HG03097 (cell line): Measurements from ENCODE around the gene PALLD.

Experiments
- ATAC-seq: cut with Tn5 transposase; IDR thresholded peaks from one replicate; pipeline ENCODE4 v1.9.1; 2021; ENCODE audit not compliant: unreplicated experiment, low FRiP score

The PALLD gene

DNA sequence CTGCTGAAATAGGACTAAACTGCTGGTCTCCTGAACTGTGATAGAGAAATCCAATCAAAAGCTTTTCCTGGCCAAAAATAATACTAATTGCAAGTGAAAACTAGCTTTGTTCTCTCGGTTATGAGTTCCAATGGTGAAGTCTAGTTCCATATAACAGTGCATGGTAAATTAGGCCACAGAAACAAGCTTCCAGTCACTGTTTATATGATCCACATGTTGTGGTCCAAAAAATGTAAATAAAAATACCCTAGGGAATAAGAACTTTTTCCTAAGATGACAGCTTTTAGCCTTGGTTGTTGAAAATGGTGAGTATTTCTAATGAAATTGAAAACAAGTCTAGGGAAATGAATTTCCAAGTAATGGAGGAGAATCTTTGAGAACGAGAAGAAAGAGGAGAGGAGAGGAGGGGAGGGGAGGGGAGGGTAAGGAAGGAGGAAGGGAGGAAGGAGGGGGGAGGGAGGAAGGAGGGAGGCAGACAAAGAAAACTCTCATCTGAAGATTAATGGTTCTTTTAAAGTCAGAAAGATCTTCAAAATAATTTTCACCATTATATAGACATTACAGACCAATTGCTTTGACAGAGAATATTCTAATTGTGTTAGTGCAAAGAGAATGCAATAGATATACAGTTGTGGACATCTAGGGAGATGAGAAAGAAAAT lies 26.1 kb downstream of the PALLD start:
- no peak for ATAC-seq

DNA sequence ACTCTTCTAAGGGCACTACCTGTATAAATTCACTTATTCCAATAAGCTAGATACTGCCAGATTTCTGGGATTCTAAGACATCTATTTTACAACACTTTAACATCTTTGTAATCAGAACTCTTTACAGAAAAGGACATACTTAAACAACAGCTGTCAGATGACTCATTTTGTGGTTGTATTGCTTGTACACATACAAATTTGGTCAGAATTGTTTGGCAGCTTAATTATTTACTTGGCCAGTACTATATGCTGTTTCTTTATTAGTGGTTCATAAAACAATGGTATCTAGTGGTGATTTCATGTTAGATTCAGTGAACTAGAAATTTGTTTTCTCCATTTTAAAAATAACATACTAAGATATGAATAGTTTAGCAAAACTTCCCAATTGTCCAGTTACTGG lies 27.2 kb downstream of the PALLD start:
- ATAC-seq: no peak

- ATAC-seq: no peak
Observed at GRCh38 chr4:168524897-168525296, 28.0 kb downstream of the PALLD start.

- no peak for ATAC-seq
Observed at GRCh38 chr4:168527560-168527959, 30.7 kb downstream of the PALLD start.

- ATAC-seq: no peak
Observed at GRCh38 chr4:168528131-168528949, 31.5 kb downstream of the PALLD start.

DNA sequence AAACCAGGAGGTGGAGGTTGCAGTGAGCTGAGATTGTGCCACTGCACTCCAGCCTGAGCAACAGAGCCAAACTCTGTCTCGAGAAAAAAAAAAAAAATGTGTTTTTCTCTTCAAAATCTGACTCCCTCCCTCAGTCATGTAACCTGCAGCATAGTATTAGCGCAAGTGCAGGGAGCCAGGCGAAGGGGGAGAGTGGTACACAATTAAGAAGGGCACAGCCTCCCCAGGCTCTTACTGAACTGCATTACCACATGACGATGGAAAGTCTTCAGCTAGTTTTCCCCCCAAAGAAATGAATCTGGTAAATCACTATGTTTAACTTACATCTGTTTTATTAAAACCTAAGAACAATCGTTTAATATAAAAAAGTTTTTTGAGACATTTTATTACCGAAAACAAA lies 32.4 kb downstream of the PALLD start:
- no peak for ATAC-seq

- ATAC-seq: no peak
Observed at GRCh38 chr4:168531305-168531704, 34.5 kb downstream of the PALLD start.

DNA sequence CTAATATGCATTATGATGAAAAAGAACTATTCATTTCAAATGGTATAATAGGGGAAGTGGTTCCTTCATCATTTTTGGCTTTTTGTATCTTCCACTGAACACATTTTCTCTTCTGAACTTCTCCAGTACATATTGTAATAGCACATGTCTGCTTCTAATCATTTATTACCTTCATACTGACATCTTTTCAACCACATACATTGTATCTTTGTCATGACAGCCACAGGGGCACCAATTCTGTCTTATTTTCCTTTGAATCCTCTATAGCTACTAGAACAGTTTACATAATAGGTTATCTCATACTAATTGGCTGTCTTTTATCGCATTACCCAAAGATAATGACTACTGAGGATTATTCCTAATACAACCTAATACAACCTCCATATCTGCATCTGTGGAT lies 37.7 kb downstream of the PALLD start:
- ATAC-seq: no peak

DNA sequence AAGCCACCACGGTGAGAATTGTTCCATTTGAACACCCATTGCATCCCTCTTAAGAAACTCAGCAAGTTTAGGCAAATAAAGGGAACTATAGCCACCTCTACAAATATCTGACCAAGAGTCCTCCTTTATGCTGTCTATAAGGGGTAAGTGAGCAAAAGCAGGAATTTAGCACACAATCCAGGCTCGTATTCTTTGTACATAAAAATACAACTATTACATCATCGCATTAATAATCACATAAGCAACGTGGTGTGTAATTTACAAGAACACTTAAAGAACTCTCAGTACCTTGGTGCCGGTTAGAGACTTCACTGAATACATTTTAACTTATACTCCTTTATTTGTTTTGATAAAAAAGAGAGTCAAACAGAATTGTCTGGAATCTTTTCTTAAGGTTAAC lies 38.8 kb downstream of the PALLD start:
- ATAC-seq: no peak

DNA sequence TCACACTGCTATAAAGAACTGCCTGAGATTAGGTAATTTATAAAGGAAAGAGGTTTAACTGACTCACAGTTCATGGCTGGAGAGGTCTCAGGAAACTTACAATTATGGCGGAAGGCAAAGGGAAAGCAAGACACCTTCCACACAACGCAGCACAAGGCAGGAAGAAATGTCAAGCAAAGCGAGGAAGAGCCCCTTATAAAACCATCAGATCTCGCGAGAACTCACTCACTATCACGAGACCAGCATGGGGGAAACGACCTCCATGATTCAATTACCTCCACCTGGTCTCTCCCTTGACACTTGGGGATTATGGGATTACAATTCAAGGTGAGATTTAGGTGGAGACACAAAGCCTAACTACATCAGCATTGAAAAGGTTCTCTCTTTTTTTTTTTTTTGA lies 39.6 kb downstream of the PALLD start:
- no peak for ATAC-seq

DNA sequence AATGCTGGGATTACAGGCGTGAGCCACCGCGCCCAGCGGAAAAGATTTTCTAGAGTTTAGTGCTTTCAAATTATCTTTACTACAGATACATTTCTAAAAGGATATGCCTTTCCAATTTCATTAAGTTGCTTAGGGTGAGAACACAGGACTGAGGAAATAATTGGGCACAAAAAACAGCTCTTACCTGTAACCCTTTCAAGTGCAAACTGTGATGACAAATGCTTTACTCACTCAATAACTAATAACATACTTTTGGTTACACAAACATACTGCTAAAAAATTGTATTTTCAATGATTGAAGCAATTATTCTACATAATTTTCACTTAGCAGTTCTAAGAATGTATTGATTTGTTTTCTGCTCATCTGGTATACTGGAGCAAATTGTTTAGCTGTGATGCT lies 40.2 kb downstream of the PALLD start:
- ATAC-seq: no peak

DNA sequence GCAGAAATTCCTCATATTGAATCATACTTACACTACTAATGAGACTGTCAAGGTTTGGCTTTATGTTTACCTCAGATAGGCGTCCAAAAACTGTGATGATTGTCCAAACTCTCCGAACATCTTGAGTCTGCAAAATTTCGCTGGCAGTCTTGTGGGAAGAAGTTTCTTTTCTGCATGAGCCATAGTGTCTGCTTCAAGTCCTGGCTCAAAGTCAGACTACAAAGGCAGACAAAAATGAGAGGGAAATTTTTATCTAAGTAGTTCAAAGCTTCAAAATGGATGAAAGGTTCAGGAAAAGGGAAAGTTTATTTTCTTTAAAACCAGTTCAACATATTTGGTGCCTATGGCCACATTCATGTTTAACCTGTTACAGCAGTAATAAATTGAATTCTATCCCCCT lies 40.7 kb downstream of the PALLD start:
- no peak for ATAC-seq

GRCh38 chr4:168538632-168539031 lies 41.8 kb downstream of the PALLD start:
- ATAC-seq: no peak

- ATAC-seq: no peak
Observed at GRCh38 chr4:168540086-168540485, 43.2 kb downstream of the PALLD start.

DNA sequence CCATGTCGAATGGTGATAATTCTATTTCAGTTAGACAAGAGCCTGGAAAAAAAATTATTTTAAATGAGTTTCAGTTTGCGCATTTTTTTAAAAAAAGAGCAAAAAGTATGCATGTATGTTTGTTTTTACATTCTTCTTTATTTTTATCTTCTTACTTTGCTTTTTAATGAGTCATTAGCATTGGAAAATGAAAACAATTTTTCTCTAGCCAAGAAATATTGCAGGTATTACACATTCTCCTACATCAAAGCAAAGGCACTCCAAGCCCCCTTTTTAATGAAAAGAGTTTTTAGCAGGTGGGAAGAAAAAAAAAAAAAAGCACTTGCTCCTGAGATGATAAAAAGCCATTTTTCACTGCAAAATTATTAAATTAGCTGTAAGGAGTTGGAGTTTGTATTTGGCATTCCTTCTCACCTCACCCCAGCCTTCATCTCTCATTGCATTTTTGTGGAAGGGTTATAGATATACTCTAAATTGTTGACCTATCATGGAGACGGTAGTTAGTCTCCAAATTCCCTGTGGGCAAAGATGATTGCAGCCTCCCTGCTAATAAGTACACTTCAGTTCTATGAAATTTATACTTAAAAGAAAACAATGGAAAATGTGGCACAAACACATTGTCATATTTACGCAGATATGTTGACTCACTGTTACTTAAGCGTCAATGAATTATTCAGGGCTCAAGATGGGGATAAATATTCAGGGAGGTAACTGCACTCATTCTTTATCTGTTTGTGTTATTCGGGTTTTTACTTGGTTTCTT lies 43.8 kb downstream of the PALLD start:
- no peak for ATAC-seq

GRCh38 chr4:168541266-168541953 lies 44.6 kb downstream of the PALLD start:
- ATAC-seq: no peak

DNA sequence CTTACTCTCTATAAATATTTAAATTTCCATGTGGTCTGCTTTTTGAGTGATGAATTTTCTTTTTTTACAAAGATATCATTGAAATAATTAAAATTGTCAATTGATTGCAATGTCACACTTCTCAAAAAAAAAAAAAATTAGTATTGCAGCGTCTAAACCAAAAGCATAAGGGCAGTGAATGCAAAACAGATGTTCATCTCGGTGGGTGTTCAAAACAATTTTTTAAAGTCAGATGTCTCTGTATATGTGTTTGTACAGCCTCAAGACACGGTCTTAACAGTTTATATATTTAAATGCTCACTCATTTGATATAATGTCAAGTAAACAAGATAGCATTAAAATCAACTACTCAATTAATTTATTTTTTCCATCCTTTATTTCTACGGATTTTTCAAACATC lies 52.3 kb downstream of the PALLD start:
- no peak for ATAC-seq

- no peak for ATAC-seq
Observed at GRCh38 chr4:168550064-168550766, 53.4 kb downstream of the PALLD start.

GRCh38 chr4:168551211-168551610 lies 54.4 kb downstream of the PALLD start:
- no peak for ATAC-seq

GRCh38 chr4:168551945-168552695 lies 55.3 kb downstream of the PALLD start:
- no peak for ATAC-seq
